Measurements from ENCODE around the gene PCSK4. TPM values are rescaled to one million over a fixed set of nuclear protein-coding genes. Genes with fewer than 3 reads are reported as not detected.

PCSK4 gene
- total RNA-seq, 1 experiment from 2014 or later = 3.9 TPM

- intact Hi-C loops (cut with micrococcal nuclease) = no loop called here
- TF ChIP-seq CTCF (conservative IDR thresholded peaks at IDR 0.05; ENCODE audit: low read depth, low read length) (no peak), EZH2phosphoT487 (IDR thresholded peaks at IDR 0.05; ENCODE audit: borderline replicate concordance, low read length) (no peak), EZH2 (IDR thresholded peaks at IDR 0.05; ENCODE audit: low read length, unreplicated experiment) (no peak)
- H3K4me2 ChIP-seq (ENCODE audit: low read length) = peak overlapping the region; percentile 22; the same call in 1 of the 2 replicates
Observed at GRCh38 chr19:1495799-1496713, 5.9 kb upstream of the PCSK4 start.

GRCh38 chr19:1495051-1495798 is 5.1 kb upstream of the PCSK4 start:
- TF ChIP-seq EZH2 (IDR thresholded peaks at IDR 0.05; ENCODE audit: low read length, unreplicated experiment) (no peak), CTCF (conservative IDR thresholded peaks at IDR 0.05; ENCODE audit: low read depth, low read length) (no peak), EZH2phosphoT487 (IDR thresholded peaks at IDR 0.05; ENCODE audit: borderline replicate concordance, low read length) (no peak)
- DNase-seq (no peak), ATAC-seq (no peak)
- ChIA-PET POLR2A (ENCODE audit: unreplicated experiment) (no interaction called here), CTCF (no interaction called here)
- Histone ChIP-seq H3K4me1 (ENCODE audit: insufficient read depth, low read length) (peaks cover 12% of the 10 kb centered on the region), H3K79me2 (ENCODE audit: low read length) (0 out of 2 replicates have a peak, but pooled peaks cover 3% of the 10 kb centered on the region), H3K4me3 (ENCODE audit: low read length) (no peak overlapping the region), H3F3A (ENCODE audit: low read length, unreplicated experiment) (no peaks in the 10 kb centered on the region), H3K27ac (ENCODE audit: low read length) (no peak overlapping the region), H3K4me2 (ENCODE audit: low read length) (no peak overlapping the region), H3K36me3 (ENCODE audit: low read depth, low read length) (no peaks in the 10 kb centered on the region), H3K9ac (ENCODE audit: low read length) (no peak overlapping the region), H4K20me1 (ENCODE audit: low read length) (no peaks in the 10 kb centered on the region), H3K9me2 (replicated peaks; ENCODE audit: low read length) (no peaks in the 10 kb centered on the region), H3K27me3 (ENCODE audit: low read length) (no peaks in the 10 kb centered on the region), H2AFZ (ENCODE audit: low read length) (no peak overlapping the region), H3K9me3 (ENCODE audit: low read length) (no peaks in the 10 kb centered on the region)
- no TSS peak for BruUV-seq (replicated peaks)
- intact Hi-C loops (cut with micrococcal nuclease) = no loop called here

More at GRCh38 chr19:1495799-1496713, 5.9 kb upstream of the PCSK4 start:
- H3K36me3 ChIP-seq (ENCODE audit: low read depth, low read length) = no peaks in the 10 kb centered on the region
- H4K20me1 ChIP-seq (ENCODE audit: low read length) = no peaks in the 10 kb centered on the region
- ChIA-PET POLR2A (ENCODE audit: unreplicated experiment) (no interaction called here), CTCF (no interaction called here)
- BruUV-seq (replicated peaks) = no TSS peak
- no peak for ATAC-seq
- no peaks in the 10 kb centered on the region for H3K27me3 ChIP-seq (ENCODE audit: low read length)
- H3F3A ChIP-seq (ENCODE audit: low read length, unreplicated experiment) = no peaks in the 10 kb centered on the region
- no peak overlapping the region for H3K27ac ChIP-seq (ENCODE audit: low read length)
- H3K9me3 ChIP-seq (ENCODE audit: low read length) = no peaks in the 10 kb centered on the region
- no peak overlapping the region for H2AFZ ChIP-seq (ENCODE audit: low read length)
- no peak for DNase-seq
- 0 out of 2 replicates have a peak, but pooled peaks cover 3% of the 10 kb centered on the region for H3K79me2 ChIP-seq (ENCODE audit: low read length)
- H3K4me1 ChIP-seq (ENCODE audit: insufficient read depth, low read length) = peaks cover 12% of the 10 kb centered on the region
- no peak overlapping the region for H3K4me3 ChIP-seq (ENCODE audit: low read length)
- no peak overlapping the region for H3K9ac ChIP-seq (ENCODE audit: low read length)
- no peaks in the 10 kb centered on the region for H3K9me2 ChIP-seq (replicated peaks; ENCODE audit: low read length)
